ENCODE data around the gene USP32.
A peak's percentile ranks its signal among the peaks of the same experiment; 100 is the strongest.

The USP32 gene

GRCh38 chr17:60332574-60332973, 59.4 kb downstream of the USP32 start:
- no peak for DNase-seq

DNA sequence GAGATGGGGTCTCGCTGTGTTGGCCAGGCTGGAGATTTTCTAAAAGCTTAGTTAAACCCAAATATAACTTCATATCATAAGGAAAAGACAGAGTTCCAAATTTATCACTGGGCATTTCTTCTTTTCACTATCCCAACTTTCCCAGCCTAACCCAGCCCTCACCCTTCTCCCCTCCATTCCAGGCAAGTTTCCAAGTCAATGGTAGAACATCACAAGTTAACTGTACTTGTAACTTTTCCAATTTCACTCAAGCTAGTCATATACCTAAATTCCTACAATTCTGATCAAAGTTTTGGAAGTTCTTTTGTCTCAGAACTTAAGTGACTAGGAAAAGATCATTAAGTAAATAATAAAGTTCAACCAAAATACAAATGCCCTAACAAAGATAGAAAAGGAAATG, 61.2 kb downstream of the USP32 start:
- no peak for DNase-seq

GRCh38 chr17:60328679-60329078, 63.3 kb downstream of the USP32 start:
- no peak for DNase-seq

GRCh38 chr17:60327901-60328273, 64.0 kb downstream of the USP32 start:
- DNase-seq: no peak

DNA sequence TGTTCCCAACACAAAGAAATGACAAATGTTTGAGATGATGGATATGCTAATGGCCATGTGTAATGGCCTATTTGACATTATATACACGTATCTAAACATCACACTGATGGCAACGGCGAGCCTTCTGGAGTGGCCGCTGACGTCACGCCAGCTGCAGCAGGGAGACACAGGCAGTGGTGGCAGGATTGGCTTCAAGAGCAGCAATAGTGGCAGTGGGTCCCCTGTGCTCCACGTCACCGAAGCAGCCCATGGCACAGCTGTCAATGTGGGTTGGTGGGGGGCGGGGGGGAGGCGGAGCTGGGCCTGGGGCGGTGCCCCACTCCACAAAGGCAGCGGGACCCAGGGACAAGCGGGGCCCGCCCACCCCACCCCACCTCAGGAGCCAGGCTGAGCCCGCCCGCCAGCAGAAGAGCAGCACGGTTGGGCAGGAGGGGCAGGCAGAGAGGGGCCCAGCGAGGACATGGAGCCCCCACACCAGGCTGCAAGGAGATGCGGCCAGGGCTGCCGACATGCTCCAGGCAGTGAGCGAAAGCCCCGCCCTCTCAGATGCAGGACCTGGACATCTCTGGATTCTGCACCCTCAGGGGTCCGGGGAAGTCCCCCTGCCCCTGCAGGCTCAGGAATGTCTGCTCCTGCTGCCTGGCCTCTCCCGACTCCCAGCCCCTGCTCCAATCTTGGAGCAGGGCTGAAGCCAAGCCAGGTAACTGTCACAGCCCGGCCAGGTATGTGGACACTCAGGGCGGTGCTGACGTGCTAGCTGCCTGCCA, 64.6 kb downstream of the USP32 start:
- no peak for DNase-seq

- no peak for DNase-seq
Measured at GRCh38 chr17:60326702-60327101, 65.2 kb downstream of the USP32 start.

GRCh38 chr17:60325730-60326524, 66.0 kb downstream of the USP32 start:
- no peak for DNase-seq

DNA sequence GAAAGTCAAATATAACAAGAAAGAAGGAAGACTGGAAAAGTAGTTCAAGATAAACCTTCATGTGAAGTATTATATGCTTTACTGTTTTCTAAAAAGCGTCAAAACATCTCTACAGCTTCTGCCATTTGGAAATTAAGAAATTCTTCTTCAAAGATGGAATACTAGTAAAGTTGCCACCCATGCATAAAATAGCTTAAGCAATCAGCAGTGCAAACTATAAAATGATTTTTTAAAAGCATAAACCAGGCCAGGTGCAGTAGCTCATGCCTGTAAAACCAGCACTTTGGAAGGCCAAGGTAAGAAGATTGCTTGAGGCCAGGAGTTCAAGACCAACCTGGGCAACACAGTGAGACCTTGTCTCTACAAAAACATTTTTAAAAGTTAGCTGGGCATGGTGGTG, 68.2 kb downstream of the USP32 start:
- DNase-seq: no peak

DNA sequence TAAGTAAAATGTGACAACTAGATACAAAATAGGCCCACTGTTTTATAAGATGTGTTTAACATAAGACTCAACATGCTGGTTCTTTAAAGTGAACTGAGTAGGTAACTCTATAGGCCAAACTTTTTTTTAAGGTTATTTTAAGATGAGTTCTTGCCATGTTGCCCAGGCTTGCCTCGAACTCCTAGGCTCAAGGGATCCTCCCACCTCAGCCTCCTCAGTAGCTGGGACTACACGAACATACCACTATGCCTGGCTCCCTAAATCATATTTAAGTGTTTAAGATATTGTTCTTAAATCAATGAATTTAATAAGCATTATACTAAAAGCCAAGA, 69.9 kb downstream of the USP32 start:
- DNase-seq: no peak

- no peak for DNase-seq
Measured at GRCh38 chr17:60321336-60322055, 70.4 kb downstream of the USP32 start.

- DNase-seq: no peak
Measured at GRCh38 chr17:60318830-60319229, 73.1 kb downstream of the USP32 start.

DNA sequence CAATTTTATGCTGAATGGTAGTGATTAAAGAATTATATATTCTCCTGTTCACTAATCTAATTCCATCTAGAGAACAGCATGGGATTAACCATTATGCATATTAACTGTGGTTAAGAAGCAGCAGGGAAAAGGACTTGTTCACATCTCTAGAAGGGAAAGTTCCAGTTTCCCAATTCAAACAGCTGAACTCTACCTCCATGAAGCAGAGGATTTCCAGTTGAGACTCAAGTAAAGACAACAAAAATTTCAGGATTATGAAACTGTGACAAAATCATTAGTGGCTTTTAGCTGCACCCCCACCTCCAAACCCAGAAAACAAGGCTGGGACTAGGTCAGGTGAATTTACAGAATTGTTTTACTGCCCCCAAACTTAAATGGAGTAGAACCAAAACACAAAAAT, 73.6 kb downstream of the USP32 start:
- no peak for DNase-seq

- peak in 1 of 5 donors; percentile 4 for DNase-seq
Measured at GRCh38 chr17:60315650-60316049, 76.3 kb downstream of the USP32 start.

DNA sequence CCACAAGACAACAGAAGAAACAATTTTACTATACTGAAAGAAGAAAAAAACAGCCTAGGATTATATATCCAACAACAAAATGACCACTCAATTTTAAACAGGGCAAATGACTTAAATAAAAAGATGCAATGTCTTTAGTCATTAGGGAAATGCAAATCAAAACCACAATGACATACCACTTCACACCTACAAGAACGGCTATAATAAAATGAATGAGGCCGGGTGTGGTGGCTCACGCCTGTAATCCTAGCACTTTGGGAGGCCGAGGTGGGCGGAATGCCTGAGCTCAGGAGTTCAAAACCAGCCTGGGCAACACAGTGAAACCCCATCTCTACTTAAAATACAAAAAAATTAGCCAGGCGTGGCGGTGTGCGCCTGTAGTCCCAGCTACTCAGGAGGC, 77.0 kb downstream of the USP32 start:
- peak in 1 of 5 donors; percentile 6 for DNase-seq

- DNase-seq: no peak
Measured at GRCh38 chr17:60314423-60314822, 77.5 kb downstream of the USP32 start.

GRCh38 chr17:60311936-60312335, 80.0 kb downstream of the USP32 start:
- no peak for DNase-seq

- no peak for DNase-seq
Measured at GRCh38 chr17:60311186-60311585, 80.7 kb downstream of the USP32 start.

- DNase-seq: peak in 2 of 5 donors; percentile 2 to 53
Measured at GRCh38 chr17:60305141-60305540, 86.8 kb downstream of the USP32 start.

- DNase-seq: no peak
Measured at GRCh38 chr17:60304502-60304901, 87.4 kb downstream of the USP32 start.

- DNase-seq: no peak
Measured at GRCh38 chr17:60303406-60304099, 88.4 kb downstream of the USP32 start.

- no peak for DNase-seq
Measured at GRCh38 chr17:60301649-60302048, 90.3 kb downstream of the USP32 start.

DNA sequence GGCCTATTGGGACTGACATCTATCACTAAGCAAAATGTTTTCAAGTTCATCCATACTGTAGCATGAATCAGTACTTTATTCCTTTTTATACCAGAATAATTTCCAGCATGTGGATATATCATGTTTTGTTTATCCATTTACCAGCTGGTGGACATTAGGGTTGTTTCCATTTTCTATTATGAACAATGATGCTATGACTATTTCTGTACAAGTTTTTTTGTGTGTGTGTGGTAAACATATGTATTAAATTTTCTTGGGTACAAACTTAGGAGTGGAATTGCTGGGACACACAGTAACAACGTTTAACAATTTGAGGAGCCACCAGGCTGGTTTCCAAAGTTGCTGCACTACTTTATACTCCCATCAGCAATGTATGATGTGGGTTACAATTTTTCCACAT, 91.0 kb downstream of the USP32 start:
- no peak for DNase-seq

DNA sequence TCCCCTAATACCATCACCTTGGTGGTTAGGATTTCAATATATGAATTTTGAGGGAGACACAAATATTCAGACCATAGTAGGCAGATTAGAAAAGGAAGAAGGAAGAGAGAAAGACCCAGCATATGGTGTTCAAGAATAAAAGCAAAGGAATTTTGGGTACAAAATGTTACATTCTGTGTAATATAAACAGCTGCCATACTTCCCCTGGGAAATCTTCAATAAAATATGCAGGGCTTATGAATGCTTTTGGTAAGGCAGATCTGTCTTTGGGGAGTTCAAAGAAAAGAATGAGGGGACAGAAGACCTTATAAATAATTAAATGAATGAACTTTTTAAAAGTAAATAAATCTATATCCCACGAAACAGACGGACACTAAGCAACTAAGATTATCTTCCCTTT, 91.9 kb downstream of the USP32 start:
- no peak for DNase-seq

Measured in T-helper 1 cell (primary cell).